ENCODE data around the gene GMDS. TPM values are rescaled to one million over a fixed set of nuclear protein-coding genes. Genes with fewer than 3 reads are reported as not detected.

Gene GMDS
- total RNA-seq, 6 experiments from 2014 or later: 13.2 to 18.0 (median 14.7) TPM

GRCh38 chr6:1643830-1644445 lies 601.5 kb downstream of the GMDS start:
- Mint-ChIP-seq H3K4me1 (ENCODE audit: low read depth) (peaks cover 16% of the 10 kb centered on the region), H3K27me3 (ENCODE audit: insufficient read depth) (peaks cover 6% of the 10 kb centered on the region), H3K9me3 (no peaks in the 10 kb centered on the region), H3K4me3 (no peak overlapping the region), H3K36me3 (ENCODE audit: low read depth) (no peaks in the 10 kb centered on the region; the same call in 1 of the 2 replicates), H3K27ac (no peak overlapping the region)
- no peak for TF ChIP-seq CTCF (IDR thresholded peaks at IDR 0.05)
- no peak for DNase-seq

GRCh38 chr6:1643111-1643510 lies 602.3 kb downstream of the GMDS start:
- Mint-ChIP-seq H3K4me3 (no peak overlapping the region), H3K27me3 (ENCODE audit: insufficient read depth) (peaks cover 6% of the 10 kb centered on the region), H3K36me3 (ENCODE audit: low read depth) (no peaks in the 10 kb centered on the region; the same call in 1 of the 2 replicates), H3K4me1 (ENCODE audit: low read depth) (peaks cover 16% of the 10 kb centered on the region), H3K9me3 (no peaks in the 10 kb centered on the region), H3K27ac (no peak overlapping the region)
- no peak for TF ChIP-seq CTCF (IDR thresholded peaks at IDR 0.05)
- DNase-seq: no peak

DNA sequence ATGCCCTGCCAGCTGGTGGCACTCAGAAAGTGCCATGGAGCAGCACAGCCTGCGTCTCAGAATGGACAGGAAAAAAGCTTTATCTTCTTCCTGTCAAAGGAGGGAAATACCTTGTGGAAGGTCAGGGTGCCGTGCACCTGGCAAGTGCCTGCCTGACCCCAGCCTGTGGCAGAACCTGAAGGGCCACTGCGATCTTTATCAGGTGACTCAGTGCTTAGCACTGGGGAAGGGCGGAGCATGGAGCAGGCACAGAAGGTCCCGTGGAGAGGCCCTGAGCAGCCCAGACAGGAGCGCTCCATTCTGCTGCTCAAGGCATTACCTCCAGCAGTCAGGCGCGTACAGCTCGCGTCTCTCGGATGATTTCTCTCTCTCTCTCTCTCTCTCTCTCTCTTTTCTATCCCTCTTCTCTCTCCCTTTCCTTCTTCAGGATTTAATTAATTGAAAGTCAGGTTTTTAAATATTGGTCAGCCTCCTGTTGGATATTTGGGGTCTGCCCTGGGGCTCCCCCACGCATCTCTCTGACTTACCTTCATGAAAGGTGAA lies 604.0 kb downstream of the GMDS start:
- Mint-ChIP-seq H3K27ac (no peak overlapping the region), H3K36me3 (ENCODE audit: low read depth) (no peaks in the 10 kb centered on the region; the same call in 1 of the 2 replicates), H3K4me3 (no peak overlapping the region), H3K9me3 (no peaks in the 10 kb centered on the region), H3K4me1 (ENCODE audit: low read depth) (peaks cover 16% of the 10 kb centered on the region), H3K27me3 (ENCODE audit: insufficient read depth) (peaks cover 6% of the 10 kb centered on the region)
- no peak for TF ChIP-seq CTCF (IDR thresholded peaks at IDR 0.05)
- DNase-seq: no peak

DNA sequence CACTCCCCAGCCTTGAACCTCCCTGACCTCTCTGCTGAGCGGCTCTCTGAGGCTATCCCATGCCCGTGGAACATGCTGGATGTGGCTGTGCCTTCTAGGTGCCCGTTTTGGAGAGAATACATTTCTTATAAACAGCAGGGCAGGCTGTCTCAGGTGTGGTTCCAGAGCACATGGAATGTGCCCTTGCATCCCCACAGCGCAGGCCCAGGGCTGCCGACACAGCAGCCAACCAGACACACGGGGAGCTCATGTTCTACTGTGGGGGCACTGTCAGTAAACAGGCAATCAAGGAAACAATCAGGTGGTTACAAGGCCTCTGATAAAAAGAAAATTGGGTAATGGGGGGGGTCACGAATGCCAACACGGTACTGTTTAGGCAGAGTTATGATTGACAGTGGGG lies 604.9 kb downstream of the GMDS start:
- Mint-ChIP-seq H3K4me1 (ENCODE audit: low read depth) (peaks cover 7% of the 10 kb centered on the region), H3K27me3 (ENCODE audit: insufficient read depth) (peaks cover 3% of the 10 kb centered on the region), H3K9me3 (no peaks in the 10 kb centered on the region), H3K4me3 (no peak overlapping the region), H3K27ac (no peak overlapping the region), H3K36me3 (ENCODE audit: low read depth) (no peaks in the 10 kb centered on the region; the same call in 1 of the 2 replicates)
- TF ChIP-seq CTCF (IDR thresholded peaks at IDR 0.05): no peak
- no peak for DNase-seq

- peaks cover 1% of the 10 kb centered on the region; the same call in 1 of the 2 replicates for H3K27me3 Mint-ChIP-seq (ENCODE audit: insufficient read depth)
- no peak overlapping the region for H3K27ac Mint-ChIP-seq
- peaks cover 5% of the 10 kb centered on the region; the same call in 1 of the 2 replicates for H3K4me1 Mint-ChIP-seq (ENCODE audit: low read depth)
- no peak overlapping the region for H3K4me3 Mint-ChIP-seq
- no peaks in the 10 kb centered on the region for H3K9me3 Mint-ChIP-seq
- DNase-seq: no peak
- TF ChIP-seq CTCF (IDR thresholded peaks at IDR 0.05): no peak
- H3K36me3 Mint-ChIP-seq (ENCODE audit: low read depth): no peaks in the 10 kb centered on the region
Observed at GRCh38 chr6:1639430-1639829, 606.0 kb downstream of the GMDS start.
